NB4 (cell line): ENCODE results near the gene RGS3.

Experiments
- MYC ChIP-seq: IDR thresholded peaks from 2 replicates; pipeline ENCODE4 v1.6.1; 2011; ENCODE audit warnings: low read depth, low read length
- POLR2A ChIP-seq: IDR thresholded peaks from 2 replicates; pipeline ENCODE4 v1.6.1; 2011; ENCODE audit warnings: mild to moderate bottlenecking; ENCODE audit not compliant: insufficient read length; ENCODE audit errors: extremely low read depth
- TF ChIP-seq, protein P1 (sequence below): IDR thresholded peaks from one replicate; pipeline ENCODE4 v1.5.1; 2012; ENCODE audit warnings: low read depth, low read length
- TF ChIP-seq, protein P2 (sequence below): IDR thresholded peaks from 2 replicates; pipeline ENCODE4 v1.6.1; 2011; ENCODE audit warnings: low read depth, low read length

DNA sequence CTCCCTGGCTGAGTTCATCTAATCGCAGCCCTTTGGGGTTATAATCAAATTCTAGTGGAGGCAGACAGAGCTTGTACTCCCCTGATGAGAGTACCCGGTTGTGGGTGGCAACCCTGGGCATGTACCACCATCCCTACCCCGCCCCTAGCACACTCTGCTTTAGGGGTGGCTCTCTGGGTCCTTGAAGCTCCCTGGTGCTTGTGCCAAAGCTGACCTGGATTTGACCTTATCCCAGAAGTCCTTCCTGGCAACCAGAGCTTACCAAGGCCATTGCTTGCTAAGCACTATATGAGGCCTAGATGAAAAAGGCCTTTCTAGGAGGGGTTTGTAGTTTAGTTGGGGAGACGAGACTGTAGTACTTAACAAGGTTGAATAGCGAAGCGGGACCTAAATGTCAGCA is 72.2 kb downstream of the RGS3 start:
- TF ChIP-seq, protein P1, sequence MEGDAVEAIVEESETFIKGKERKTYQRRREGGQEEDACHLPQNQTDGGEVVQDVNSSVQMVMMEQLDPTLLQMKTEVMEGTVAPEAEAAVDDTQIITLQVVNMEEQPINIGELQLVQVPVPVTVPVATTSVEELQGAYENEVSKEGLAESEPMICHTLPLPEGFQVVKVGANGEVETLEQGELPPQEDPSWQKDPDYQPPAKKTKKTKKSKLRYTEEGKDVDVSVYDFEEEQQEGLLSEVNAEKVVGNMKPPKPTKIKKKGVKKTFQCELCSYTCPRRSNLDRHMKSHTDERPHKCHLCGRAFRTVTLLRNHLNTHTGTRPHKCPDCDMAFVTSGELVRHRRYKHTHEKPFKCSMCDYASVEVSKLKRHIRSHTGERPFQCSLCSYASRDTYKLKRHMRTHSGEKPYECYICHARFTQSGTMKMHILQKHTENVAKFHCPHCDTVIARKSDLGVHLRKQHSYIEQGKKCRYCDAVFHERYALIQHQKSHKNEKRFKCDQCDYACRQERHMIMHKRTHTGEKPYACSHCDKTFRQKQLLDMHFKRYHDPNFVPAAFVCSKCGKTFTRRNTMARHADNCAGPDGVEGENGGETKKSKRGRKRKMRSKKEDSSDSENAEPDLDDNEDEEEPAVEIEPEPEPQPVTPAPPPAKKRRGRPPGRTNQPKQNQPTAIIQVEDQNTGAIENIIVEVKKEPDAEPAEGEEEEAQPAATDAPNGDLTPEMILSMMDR: no peak
- no peak for TF ChIP-seq POLR2A
- TF ChIP-seq, protein P2, sequence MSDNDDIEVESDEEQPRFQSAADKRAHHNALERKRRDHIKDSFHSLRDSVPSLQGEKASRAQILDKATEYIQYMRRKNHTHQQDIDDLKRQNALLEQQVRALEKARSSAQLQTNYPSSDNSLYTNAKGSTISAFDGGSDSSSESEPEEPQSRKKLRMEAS: no peak
- no peak for TF ChIP-seq MYC
